ENCODE results near the gene SHH. TPM values are rescaled to one million over a fixed set of nuclear protein-coding genes. Genes with fewer than 3 reads are reported as not detected.
A peak's percentile ranks its signal among the peaks of the same experiment; 100 is the strongest.

Gene SHH
- not detected for total RNA-seq
- long read RNA-seq = 0 reads

- no peak for DNase-seq (ENCODE audit: low spot score)
These were observed at the start of gene SHH for GRCh38 chr7:155811895-155812761. Gene SHH (minus strand): TSS chr7:155812463. CDS start chr7:155812122, 341 bp downstream.

DNA sequence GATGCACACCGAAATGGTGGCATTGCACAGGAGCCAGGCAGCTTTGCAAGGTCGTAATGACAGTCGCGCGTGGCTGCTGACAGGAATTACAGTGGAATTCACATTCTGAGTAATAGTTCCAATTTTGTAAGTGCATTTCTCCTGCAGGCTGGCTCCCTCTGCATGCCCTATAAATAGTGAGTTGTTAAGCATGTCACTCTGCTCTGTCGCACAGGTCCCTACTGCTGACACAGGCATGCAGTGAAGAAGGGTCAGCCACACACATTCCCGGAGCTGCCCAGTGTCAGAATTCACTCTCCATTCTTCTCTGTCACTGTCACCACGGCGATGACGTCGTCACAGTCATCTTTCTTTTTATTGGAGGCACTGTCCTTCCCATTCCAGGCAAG, 49.2 kb upstream of the SHH start:
- peak; percentile 45 for DNase-seq (ENCODE audit: low spot score)

GRCh38 chr7:155860840-155861479, 48.7 kb upstream of the SHH start:
- peak; percentile 85 for DNase-seq (ENCODE audit: low spot score)

DNA sequence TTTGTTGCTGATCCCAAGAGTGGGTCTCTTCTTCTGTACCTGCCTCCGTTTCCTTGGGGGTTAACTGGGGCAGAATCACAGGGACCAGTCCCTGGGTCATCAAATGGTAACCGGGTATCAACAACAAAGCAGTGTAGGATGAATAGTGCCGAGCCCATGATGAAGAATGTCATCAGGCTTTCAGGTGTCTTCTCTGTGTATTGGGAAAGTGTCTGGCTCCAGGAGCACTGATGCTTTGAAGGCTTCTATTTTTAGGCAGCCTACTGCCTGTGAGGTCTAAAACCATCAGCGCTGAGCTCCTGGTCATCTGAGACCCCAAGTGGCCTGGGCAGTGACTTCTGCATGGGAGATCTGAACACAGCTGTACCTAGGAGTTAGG, 48.2 kb upstream of the SHH start:
- DNase-seq (ENCODE audit: low spot score) = peak; percentile 30

DNA sequence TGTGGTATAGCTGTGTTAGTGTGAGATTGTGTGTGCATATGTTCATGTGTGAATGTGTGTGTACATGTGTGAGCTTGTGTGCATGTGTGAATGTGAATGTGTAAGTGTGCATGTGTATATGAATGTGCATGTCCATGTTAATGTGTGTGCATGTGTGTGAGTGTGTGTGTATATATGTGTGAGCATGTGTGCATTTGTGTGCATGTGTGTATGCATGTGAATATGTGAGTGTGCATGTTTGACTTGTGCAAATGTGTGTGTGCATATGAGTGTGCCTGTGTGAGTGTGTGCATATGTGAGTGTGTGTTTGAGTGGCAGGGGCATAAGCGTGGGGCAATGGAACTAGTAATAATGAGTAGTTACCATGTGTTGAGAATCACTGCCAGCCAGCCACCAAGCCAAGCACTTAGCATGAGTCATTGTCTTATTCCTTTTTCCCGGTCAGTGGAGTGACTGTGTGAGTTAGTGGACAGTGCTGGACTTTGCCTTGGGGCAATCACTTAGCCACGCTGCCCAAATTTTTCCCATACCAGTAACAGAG, 46.3 kb upstream of the SHH start:
- DNase-seq (ENCODE audit: low spot score) = peak; percentile 22

DNA sequence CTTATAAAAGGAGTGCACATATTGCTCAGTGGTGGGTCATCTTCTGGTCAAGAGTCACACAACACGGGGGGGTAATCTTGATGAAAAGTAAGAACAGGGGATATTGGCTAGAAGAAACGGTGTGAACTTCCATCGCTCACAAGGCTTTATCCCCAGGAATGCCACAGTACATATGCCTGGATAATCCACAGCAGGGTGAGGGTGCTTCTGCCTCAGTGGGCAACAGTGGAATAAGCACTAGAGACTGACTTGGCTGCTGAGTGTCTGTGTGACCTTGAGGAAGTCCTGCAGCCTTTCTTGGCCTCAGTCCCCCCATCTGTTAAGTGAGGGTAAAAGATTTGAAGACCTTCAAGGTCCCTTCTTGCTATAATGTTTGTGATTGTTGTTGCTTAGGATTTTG, 44.9 kb upstream of the SHH start:
- peak; percentile 20 for DNase-seq (ENCODE audit: low spot score)

GRCh38 chr7:155856656-155857055, 44.4 kb upstream of the SHH start:
- peak; percentile 45 for DNase-seq (ENCODE audit: low spot score)

DNA sequence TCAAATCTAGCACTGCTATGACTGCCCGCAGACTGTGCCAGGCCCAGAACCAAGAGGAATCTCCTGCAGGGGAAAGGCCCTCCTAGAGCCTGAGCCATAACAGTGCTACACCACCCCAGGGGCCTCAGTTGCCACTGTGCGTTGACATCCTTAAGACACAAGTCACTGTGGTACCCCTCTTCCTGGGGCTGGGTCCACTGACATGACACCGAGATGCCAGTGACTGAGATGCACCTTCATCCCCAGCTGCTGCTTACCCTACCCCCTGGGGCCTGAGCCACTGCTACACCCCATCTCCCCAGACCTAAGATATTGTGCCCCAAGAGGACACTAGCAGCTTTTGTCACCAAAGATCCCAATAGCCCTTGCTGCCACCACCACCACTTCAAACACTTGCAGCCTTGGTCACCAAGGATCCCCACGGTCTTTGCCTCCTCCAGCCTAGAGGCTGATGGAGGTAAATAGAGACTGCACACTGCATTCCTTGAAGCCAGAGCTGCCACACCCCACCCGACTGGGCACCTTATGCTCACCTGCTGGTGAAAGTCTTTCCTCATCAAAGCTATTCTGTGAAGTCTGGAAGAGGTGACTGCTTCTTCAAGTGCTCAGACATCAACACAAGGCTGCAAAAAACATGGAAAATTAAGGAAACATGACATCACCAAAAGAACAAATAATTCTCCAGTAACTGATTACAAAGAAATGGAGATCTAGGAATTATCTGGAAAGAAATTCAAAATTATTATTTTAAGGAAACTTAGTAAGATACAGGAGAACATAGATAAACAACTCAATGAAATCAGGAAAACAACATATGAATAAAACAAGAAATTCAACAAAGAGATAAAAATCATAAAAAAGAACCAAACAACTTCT, 40.4 kb upstream of the SHH start:
- peak; percentile 62 for DNase-seq (ENCODE audit: low spot score)

GRCh38 chr7:155851892-155852291, 39.6 kb upstream of the SHH start:
- DNase-seq (ENCODE audit: low spot score) = peak; percentile 72

DNA sequence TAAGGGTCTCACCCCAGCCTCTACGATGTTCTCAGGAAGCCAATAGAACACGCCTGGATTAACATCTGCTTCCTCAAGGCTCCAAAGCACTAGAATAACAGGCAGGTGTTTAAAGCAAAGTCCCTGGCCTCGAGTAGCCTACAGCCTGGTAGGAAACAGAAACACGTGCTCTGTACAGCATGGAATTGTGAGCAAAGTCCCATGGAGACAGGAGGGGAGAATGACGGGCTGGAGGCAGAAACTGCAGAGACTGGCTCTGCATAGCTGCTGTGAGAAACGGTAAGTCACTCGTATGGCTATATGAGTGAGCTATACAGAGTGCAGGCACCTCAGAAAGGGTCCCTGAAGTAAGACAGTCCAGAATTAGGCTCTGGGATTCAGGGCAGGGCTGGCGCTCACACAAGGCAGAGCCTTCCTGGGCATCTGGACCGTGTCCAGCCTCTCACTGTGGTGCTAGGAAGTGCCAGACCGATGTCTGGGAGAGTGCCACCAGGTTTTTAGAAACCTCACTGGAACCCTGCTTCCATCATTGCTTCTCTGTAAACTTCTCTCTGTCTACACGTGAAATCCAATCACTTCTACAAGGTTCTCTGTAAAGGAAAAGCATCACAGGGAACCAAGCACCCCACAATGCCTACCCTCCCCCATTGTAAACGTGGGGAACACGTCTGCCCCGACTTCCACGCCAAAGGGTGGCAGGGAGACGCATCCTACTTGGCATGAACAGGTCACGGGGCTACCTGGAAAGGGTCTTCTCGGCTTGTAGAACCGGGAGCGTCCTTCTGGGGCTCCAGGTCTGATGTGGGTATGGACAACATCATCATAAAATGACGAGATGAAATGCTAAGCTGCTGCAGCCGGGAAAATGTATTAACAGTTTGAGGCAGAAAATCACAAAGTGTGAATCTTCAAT, 38.8 kb upstream of the SHH start:
- peak; percentile 37 for DNase-seq (ENCODE audit: low spot score)

GRCh38 chr7:155850001-155850436, 37.8 kb upstream of the SHH start:
- peak; percentile 57 for DNase-seq (ENCODE audit: low spot score)

DNA sequence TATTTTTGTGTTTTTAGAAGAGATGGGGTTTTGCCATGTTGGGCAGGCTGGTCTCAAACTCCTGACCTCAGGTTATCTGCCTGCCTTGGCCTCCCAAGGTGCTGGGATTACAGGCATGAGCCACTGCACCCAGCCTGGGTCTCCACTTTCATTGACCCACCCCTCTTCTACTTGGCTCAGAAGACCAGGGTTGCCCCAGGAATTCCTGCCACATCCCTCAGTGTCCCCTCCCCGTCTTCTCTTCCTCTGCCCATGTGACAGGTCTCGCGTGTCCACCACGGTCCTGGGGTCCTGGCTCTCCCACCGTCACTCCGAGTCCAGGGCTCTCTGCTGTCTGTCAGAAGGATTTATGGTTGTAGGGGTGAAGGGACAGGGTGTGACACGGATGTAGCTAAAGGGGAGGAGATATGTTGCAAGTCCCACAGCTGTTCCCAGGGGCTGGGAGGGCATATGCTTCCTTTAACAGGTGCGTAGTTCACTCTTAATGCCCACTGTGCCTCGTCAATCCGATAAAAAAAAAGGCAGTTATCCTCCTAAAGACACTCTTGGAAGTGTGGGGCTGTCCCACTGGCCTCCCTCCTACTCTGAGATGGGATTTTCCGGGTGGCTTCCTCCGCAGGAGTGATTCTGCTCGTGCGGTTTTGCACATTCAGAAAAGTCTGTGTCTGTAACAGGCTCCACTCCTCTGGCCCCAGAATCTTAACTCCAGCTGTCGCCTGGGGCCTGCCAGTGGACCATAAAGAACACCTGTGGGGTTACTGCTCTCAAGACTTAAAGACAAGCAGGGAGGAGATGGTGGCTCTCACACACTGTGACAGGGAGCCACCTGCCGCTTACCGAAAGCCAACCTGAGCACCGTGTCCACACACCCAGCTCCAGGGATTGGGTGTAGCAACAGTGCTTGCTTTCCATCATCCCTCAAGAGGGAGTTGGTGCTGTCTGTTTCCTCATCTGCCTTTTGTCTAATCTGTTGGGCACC, 36.7 kb upstream of the SHH start:
- DNase-seq (ENCODE audit: low spot score) = peak; percentile 60

GRCh38 chr7:155847821-155848435, 35.7 kb upstream of the SHH start:
- DNase-seq (ENCODE audit: low spot score) = peak; percentile 68

DNA sequence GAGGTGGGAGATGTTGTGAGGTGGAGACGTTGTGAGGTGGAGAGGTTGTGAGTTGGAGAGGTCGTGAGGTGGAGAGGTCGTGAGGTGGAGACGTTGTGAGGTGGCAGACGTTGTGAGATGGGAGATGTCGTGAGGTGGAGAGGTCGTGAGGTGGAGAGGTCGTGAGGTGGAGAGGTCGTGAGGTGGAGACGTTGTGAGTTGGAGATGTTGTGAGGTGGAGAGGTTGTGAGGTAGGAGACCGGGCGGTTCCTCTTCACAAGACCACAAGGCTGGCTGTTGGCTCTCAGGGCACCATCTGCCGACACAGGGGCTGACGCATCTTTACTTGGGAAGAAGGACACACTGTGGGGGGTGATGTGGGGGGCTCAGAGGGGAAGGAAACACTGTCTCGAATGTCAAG, 34.7 kb upstream of the SHH start:
- peak; percentile 51 for DNase-seq (ENCODE audit: low spot score)

- DNase-seq (ENCODE audit: low spot score) = peak; percentile 67
These were observed 33.9 kb upstream of the SHH start for GRCh38 chr7:155846156-155846555.

- DNase-seq (ENCODE audit: low spot score) = peak; percentile 79
These were observed 33.0 kb upstream of the SHH start for GRCh38 chr7:155845226-155845625.

GRCh38 chr7:155844526-155844925, 32.3 kb upstream of the SHH start:
- DNase-seq (ENCODE audit: low spot score) = peak; percentile 62

DNA sequence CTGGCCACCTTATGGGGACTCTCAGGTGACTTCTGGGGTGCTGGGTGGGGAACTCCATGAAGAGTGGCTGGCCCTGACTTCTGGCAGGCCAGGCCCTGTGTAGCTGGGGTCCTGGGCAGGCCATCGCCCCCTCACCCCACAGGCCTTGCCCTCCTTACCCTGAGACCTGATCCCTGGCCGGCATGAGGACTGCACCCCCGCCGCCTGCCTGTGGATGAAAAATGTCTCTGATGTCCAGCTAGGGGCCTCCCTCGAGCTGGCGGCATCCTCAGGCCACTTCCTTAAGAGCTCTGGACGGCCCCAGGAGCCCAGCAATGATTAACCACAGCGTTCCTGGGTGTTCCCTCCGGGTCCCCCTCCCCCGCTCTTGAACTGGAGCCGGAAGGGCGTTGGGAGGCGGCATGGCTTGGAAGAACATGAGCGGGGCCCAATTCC, 31.8 kb upstream of the SHH start:
- DNase-seq (ENCODE audit: low spot score) = peak; percentile 80
